NCI-H1048 (cell line): Measurements from ENCODE around the gene STOX2.
"Not testable (repeated sequence)": the region's sequence is repeated elsewhere in the genome, so short reads cannot be mapped to it uniquely, and the experiment has no call there.

Source experiments
- DNase-seq: peaks from one replicate; lab custom pipeline; 2025; lab: John Stamatoyannopoulos, UW

Gene STOX2

GRCh38 chr4:183935355-183936005 is 30.4 kb downstream of the STOX2 start:
- DNase-seq, result no peak

GRCh38 chr4:183936047-183936446 is 30.9 kb downstream of the STOX2 start:
- no peak for DNase-seq

- no peak for DNase-seq
Measured at GRCh38 chr4:183936574-183937345, 31.7 kb downstream of the STOX2 start.

GRCh38 chr4:183940864-183941263 is 35.8 kb downstream of the STOX2 start:
- DNase-seq, result no peak

- no peak for DNase-seq
Measured at GRCh38 chr4:183941964-183942363, 36.9 kb downstream of the STOX2 start.

GRCh38 chr4:183945741-183946140 is 40.6 kb downstream of the STOX2 start:
- DNase-seq, result no peak

GRCh38 chr4:183950536-183950935 is 45.4 kb downstream of the STOX2 start:
- no peak for DNase-seq

GRCh38 chr4:183952652-183953051 is 47.5 kb downstream of the STOX2 start:
- DNase-seq, result not testable (repeated sequence)

- no peak for DNase-seq
Measured at GRCh38 chr4:183959319-183960045, 54.4 kb downstream of the STOX2 start.

GRCh38 chr4:183960046-183960420 is 54.9 kb downstream of the STOX2 start:
- DNase-seq, result peak; percentile 3

- no peak for DNase-seq
Measured at GRCh38 chr4:183960962-183961541, 55.9 kb downstream of the STOX2 start.

GRCh38 chr4:183961795-183962194 is 56.7 kb downstream of the STOX2 start:
- no peak for DNase-seq

- no peak for DNase-seq
Measured at GRCh38 chr4:183962419-183962818, 57.3 kb downstream of the STOX2 start.

- DNase-seq, result no peak
Measured at GRCh38 chr4:183966371-183966770, 61.3 kb downstream of the STOX2 start.

GRCh38 chr4:183967266-183967665 is 62.2 kb downstream of the STOX2 start:
- DNase-seq, result no peak

- no peak for DNase-seq
Measured at GRCh38 chr4:183968502-183968901, 63.4 kb downstream of the STOX2 start.

GRCh38 chr4:183968931-183969330 is 63.8 kb downstream of the STOX2 start:
- DNase-seq, result no peak

GRCh38 chr4:183969596-183969995 is 64.5 kb downstream of the STOX2 start:
- no peak for DNase-seq

- no peak for DNase-seq
Measured at GRCh38 chr4:183971929-183972490, 66.9 kb downstream of the STOX2 start.

- no peak for DNase-seq
Measured at GRCh38 chr4:183977707-183978106, 72.6 kb downstream of the STOX2 start.

GRCh38 chr4:183984566-183984965 is 79.5 kb downstream of the STOX2 start:
- no peak for DNase-seq

GRCh38 chr4:183985786-183986185 is 80.7 kb downstream of the STOX2 start:
- DNase-seq, result no peak
